GM13977 (cell line): Measurements from ENCODE around the gene TTC12.
"Not testable (repeated sequence)": the region's sequence is repeated elsewhere in the genome, so short reads cannot be mapped to it uniquely, and the experiment has no call there.

Source experiments
- DNase-seq: peaks from one replicate; pipeline ENCODE4 v3.0.0; 2012; ENCODE audit warnings: low spot score
- in situ Hi-C: fragments of 300-500 bp; cut with MboI; formaldehyde crosslinking; loops from one replicate; pipeline ENCODE4 v1.12.0; 2022; ENCODE audit warnings: low sequenced_read_pairs, low pct_unique_long_range_greater_than_20kb, mixed read lengths, inconsistent platforms; ENCODE audit not compliant: unreplicated experiment
- TF ChIP-seq, protein P1 (sequence below): IDR thresholded peaks from 2 replicates; pipeline ENCODE4 v1.5.1; 2012; ENCODE audit warnings: mild to moderate bottlenecking, control low read depth; ENCODE audit not compliant: insufficient read depth; ENCODE audit errors: extremely low read depth, missing control alignments

Gene TTC12

DNA sequence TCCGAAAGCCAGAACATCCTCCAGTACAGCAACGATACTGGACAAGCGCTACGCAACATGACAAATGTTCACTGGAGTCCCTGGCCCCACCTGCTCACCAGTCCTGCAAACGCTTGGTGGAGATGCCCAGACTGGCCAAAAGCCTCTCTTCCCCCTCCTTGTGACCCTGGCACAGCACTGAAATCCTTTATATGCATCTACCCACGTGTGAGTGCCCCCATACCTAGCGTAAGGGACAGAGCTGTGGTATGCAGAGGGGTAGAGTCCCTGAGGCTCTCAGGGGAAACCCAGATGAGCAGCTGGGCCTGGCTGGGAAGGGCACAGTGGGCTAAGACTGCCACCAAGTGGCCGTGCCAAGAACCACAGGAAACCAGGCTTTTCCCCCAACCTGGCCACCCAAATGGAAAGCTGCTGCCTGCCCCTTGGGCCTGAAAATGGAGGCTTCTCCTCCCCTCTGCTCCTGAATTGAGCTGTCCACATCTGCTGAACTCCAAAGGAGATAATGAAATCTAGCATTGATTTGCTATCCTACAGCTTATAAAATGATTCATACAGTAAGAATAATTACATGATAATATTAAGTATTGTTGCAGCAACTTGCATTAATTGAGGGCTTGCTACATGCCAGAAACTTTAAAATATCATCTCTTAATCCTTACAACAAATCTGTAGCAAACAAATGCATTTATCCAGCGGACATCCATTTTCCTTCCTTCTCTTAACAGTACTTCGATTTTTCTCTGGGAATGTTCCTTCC, 24.8 kb upstream of the TTC12 start:
- DNase-seq = peak; percentile 75
- in situ Hi-C loops = loop anchor here (25.0 kb wide), 3 partner anchors 502 to 1002 kb away; no protein-coding TSS in a partner anchor
- TF ChIP-seq, protein P1, sequence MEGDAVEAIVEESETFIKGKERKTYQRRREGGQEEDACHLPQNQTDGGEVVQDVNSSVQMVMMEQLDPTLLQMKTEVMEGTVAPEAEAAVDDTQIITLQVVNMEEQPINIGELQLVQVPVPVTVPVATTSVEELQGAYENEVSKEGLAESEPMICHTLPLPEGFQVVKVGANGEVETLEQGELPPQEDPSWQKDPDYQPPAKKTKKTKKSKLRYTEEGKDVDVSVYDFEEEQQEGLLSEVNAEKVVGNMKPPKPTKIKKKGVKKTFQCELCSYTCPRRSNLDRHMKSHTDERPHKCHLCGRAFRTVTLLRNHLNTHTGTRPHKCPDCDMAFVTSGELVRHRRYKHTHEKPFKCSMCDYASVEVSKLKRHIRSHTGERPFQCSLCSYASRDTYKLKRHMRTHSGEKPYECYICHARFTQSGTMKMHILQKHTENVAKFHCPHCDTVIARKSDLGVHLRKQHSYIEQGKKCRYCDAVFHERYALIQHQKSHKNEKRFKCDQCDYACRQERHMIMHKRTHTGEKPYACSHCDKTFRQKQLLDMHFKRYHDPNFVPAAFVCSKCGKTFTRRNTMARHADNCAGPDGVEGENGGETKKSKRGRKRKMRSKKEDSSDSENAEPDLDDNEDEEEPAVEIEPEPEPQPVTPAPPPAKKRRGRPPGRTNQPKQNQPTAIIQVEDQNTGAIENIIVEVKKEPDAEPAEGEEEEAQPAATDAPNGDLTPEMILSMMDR = peak; percentile 91

DNA sequence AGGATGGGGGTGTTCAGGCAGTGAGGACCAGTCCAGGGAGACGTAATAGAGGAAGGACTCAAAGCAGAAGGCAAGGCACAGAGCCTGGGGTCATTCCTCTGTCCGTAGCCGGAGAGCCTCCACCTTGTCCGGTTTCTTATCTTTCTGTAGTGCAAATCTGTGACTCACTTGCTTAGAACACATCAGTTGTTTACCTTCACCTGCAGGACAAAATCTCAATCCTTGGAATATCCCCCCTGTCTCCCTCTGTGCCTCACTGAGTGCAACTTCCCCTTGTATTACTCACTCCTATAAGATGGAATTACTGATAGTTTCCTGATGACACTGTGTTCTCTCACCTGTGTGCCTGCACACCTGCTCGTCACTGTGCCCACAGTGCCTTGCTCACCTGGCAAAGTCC, 20.4 kb upstream of the TTC12 start:
- DNase-seq = no peak
- in situ Hi-C loops = loop anchor here (25.0 kb wide), 3 partner anchors 507 to 1007 kb away; no protein-coding TSS in a partner anchor
- TF ChIP-seq, protein P1 = no peak

DNA sequence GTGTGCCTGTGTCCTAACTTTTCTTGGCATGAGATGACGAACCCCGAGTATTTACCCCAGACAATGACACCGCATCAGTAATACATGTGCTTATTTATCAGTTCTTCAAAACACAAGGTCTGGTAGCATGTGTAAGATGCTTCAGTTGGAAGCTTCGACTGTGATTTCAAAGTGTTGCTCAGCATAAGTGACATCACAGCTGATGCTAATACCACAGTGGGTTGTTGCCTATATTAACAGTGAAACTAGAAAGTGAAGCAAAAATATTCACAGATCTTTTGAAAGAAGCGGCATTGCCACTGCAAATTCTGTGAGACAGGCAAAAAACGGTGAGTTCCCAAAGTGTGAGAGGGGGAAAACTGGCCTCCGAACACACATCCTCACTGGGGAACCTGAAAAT, 18.4 kb upstream of the TTC12 start:
- TF ChIP-seq, protein P1 = no peak
- no peak for DNase-seq
- in situ Hi-C loops = loop anchor here (25.0 kb wide), 3 partner anchors 509 to 1009 kb away; no protein-coding TSS in a partner anchor

DNA sequence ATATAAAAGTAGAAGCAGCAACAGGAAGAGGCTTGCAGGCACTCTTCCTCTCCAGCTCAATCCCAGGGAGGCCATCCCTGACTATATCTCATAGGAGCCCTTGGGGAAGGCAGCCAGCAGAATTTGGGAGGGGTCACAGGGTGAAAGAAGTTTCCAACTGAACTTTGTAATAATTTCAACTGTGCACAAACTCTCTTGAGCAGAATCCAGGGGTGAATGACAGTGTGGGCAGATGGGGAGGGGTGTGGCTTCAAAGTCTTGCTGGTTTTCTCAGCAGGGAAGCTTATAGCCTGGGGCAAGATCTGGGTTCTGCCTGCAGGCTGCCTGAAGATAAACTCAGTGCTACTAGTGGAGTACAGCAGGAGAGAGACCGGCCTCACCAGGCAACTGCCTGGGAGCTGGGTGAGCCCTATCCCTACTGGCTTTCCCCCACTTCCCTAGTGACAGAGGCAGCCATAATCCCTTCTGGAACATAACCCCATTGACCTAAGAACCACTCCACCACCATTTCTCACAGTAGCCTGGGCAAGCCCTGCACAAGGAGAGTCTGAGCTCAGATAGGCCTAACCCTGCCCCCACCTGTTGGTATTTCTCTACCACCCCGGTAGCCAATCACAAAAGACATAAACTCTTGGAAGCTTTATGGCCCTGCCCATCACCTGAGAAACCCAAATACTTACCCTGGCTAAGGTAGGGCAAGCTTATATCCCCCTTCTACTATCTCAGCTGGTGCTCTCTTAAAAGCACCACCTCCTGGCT, 17.8 kb upstream of the TTC12 start:
- TF ChIP-seq, protein P1 = no peak
- in situ Hi-C loops = loop anchor here (25.0 kb wide), 3 partner anchors 509 to 1009 kb away; no protein-coding TSS in a partner anchor
- DNase-seq = no peak

DNA sequence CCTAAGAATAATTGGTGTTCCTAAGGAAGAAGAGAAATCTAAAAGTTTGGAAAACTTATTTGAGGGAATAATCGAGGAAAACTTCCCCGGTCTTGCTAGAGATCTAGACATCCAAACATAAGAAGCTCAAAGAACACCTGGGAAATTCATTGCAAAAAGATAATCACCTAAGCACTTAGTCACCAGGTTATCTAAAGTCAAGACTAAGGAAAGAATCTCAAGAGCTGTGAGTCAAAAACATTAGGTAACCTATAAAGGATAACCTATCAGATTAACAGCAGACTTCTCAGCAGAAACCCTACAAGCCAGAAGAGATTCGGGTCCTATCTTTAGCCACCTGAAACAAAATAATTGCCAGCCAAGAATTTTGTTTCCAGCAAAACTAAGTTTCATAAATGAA, 15.9 kb upstream of the TTC12 start:
- in situ Hi-C loops = loop anchor here (25.0 kb wide), 3 partner anchors 511 to 1011 kb away; no protein-coding TSS in a partner anchor
- DNase-seq = not testable (repeated sequence)

DNA sequence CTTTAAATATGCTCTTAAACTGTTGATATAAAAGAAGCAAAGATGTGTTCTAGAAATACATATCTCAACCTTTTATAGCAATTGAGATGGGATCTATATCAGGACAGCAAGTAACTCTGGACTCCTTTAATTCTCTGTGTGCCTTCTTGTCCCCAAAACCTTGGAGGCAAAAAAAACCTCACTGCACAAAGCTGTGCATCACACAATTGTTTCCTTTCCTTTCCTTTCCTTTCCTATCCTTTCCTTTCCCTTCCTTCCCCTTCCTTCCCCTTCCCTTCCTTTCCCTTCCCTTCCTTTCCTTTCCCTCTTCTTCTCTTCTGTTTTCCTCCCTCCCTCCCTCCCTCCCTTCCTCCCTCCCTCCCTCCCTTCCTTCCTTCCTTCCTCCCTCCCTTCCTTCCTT, 9.5 kb upstream of the TTC12 start:
- in situ Hi-C loops = loop anchor here (10.0 to 25.0 kb wide), 2 partner anchors 230 to 482 kb away; partner anchors contain the start of gene CLDN25
- TF ChIP-seq, protein P1 = no peak

More for the DNA sequence above, 9.5 kb upstream of the TTC12 start:
- DNase-seq = no peak
